ENCODE data around the gene NUP62CL.

DNA sequence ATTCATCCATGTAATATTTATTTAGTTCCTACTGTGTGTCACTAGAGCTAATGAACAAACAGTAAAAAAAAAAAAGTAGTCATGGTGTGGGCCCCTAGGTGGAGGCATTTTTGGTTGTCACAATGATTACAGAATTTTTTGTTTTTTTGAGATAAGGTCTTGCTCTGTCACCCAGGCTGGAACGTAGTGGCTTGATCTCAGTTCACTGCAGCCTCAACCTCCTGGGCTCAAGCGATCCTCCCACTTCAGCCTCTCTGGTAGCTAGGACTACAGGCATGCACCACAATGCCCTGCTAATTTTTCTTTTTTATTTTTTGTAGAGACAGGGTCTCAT is 22.2 kb upstream of the NUP62CL start:
- TF ChIP-seq RAD21 (conservative IDR thresholded peaks at IDR 0.05) (no peak), EZH2 (IDR thresholded peaks at IDR 0.05; ENCODE audit: borderline replicate concordance, insufficient read depth, low read length, poor library complexity, severe bottlenecking) (no peak), MXI1 (conservative IDR thresholded peaks at IDR 0.05; ENCODE audit: poor library complexity, severe bottlenecking) (no peak), REST (IDR thresholded peaks at IDR 0.05; ENCODE audit: borderline replicate concordance) (no peak), EP300 (conservative IDR thresholded peaks at IDR 0.05; ENCODE audit: poor library complexity, severe bottlenecking) (no peak), TAF1 (IDR thresholded peaks at IDR 0.05; ENCODE audit: low read depth) (no peak)
- TF ChIP-seq, protein P1, sequence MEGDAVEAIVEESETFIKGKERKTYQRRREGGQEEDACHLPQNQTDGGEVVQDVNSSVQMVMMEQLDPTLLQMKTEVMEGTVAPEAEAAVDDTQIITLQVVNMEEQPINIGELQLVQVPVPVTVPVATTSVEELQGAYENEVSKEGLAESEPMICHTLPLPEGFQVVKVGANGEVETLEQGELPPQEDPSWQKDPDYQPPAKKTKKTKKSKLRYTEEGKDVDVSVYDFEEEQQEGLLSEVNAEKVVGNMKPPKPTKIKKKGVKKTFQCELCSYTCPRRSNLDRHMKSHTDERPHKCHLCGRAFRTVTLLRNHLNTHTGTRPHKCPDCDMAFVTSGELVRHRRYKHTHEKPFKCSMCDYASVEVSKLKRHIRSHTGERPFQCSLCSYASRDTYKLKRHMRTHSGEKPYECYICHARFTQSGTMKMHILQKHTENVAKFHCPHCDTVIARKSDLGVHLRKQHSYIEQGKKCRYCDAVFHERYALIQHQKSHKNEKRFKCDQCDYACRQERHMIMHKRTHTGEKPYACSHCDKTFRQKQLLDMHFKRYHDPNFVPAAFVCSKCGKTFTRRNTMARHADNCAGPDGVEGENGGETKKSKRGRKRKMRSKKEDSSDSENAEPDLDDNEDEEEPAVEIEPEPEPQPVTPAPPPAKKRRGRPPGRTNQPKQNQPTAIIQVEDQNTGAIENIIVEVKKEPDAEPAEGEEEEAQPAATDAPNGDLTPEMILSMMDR (IDR thresholded peaks at IDR 0.05; ENCODE audit: poor library complexity, severe bottlenecking) = no peak
